Uterus (tissue), 4 donors: Measurements from ENCODE around the gene CAPN1. TPM values are rescaled to one million over a fixed set of nuclear protein-coding genes. Genes with fewer than 3 reads are reported as not detected.
A peak's percentile ranks its signal among the peaks of the same experiment; 100 is the strongest.

Source experiments
- DNase-seq, 2 donors: peaks; one replicate each; pipeline ENCODE4 v3.0.0-alpha.2; 2019 to 2020
- H3K27ac ChIP-seq, 2 donors: fragments of 200-600 bp; sonication (generic); 1 replicate in 1 of 2; 2 replicates in 1 of 2; pipeline ENCODE4 v1.5.1; 2016 to 2018
- H3K27me3 ChIP-seq, 2 donors: fragments of 200-600 bp; sonication (generic); one replicate each; pipeline ENCODE4 v1.5.1; 2018 to 2019; ENCODE audit warnings: control low read depth in 1 of 2
- H3K36me3 ChIP-seq, 2 donors: fragments of 200-600 bp; sonication (generic); one replicate each; pipeline ENCODE4 v1.5.1; 2019; ENCODE audit warnings: control low read depth in 1 of 2
- H3K4me1 ChIP-seq, 2 donors: fragments of 200-600 bp; sonication (generic); one replicate each; pipeline ENCODE4 v1.5.1; 2018 to 2019; ENCODE audit warnings: control low read depth in 1 of 2
- H3K4me3 ChIP-seq, 2 donors: fragments of 200-600 bp; sonication (generic); 1 replicate in 1 of 2; 2 replicates in 1 of 2; pipeline ENCODE4 v1.5.1; 2018 to 2019; ENCODE audit warnings: mild to moderate bottlenecking in 1 of 2
- H3K9me3 ChIP-seq, 2 donors: fragments of 200-600 bp; sonication (generic); one replicate each; pipeline ENCODE4 v1.5.1; 2019; ENCODE audit warnings: control low read depth in 1 of 2
- POLR2A ChIP-seq, 2 donors: fragments of 450-650 bp; IDR thresholded peaks; one replicate each; pipeline ENCODE4 v1.6.1; 2016; ENCODE audit warnings: antibody characterized with exemption in 2 of 2, mild to moderate bottlenecking in 1 of 2, moderate library complexity in 1 of 2
- intact Hi-C: fragments of 100-400 bp; cut with DNase I; formaldehyde crosslinking; loops from one replicate; pipeline ENCODE4 v1.15.1; 2023; ENCODE audit warnings: low total_unique reads
- total RNA-seq, 4 donors: library from RNA; depleted of rRNA in 3 of 4; stranded (reverse); fragments of >200 nt in 3 of 4; gene quantifications; one replicate each; pipeline versions ENCODE4 v1.1.0 to v1.2.4, GENCODE V29; 2014 to 2023
- TF ChIP-seq, protein P1 (sequence below), 4 experiments: fragments of 200-600 bp in 2 of 4; fragments of 450-650 bp in 2 of 4; sonication (generic) in 2 of 4; IDR thresholded peaks; one replicate each; pipeline ENCODE4 v1.5.1; 2016 to 2019; ENCODE audit warnings: antibody characterized with exemption in 4 of 4, mild to moderate bottlenecking in 2 of 4, moderate library complexity in 1 of 4
- donor health status: DM: yes; HTN: yes; CAD: no.

CAPN1 gene
- total RNA-seq, 4 donors from 2014 or later: 122 to 174 (median 157) TPM

- no peaks in the 10 kb centered on the region for H3K36me3 ChIP-seq
- H3K27me3 ChIP-seq: no peaks in the 10 kb centered on the region
- no peak for TF ChIP-seq POLR2A (IDR thresholded peaks at IDR 0.05)
- TF ChIP-seq, protein P1, sequence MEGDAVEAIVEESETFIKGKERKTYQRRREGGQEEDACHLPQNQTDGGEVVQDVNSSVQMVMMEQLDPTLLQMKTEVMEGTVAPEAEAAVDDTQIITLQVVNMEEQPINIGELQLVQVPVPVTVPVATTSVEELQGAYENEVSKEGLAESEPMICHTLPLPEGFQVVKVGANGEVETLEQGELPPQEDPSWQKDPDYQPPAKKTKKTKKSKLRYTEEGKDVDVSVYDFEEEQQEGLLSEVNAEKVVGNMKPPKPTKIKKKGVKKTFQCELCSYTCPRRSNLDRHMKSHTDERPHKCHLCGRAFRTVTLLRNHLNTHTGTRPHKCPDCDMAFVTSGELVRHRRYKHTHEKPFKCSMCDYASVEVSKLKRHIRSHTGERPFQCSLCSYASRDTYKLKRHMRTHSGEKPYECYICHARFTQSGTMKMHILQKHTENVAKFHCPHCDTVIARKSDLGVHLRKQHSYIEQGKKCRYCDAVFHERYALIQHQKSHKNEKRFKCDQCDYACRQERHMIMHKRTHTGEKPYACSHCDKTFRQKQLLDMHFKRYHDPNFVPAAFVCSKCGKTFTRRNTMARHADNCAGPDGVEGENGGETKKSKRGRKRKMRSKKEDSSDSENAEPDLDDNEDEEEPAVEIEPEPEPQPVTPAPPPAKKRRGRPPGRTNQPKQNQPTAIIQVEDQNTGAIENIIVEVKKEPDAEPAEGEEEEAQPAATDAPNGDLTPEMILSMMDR (IDR thresholded peaks at IDR 0.05): no peak
- H3K4me1 ChIP-seq: peaks cover 0 to 11% of the 10 kb centered on the region in 2 donors
- H3K9me3 ChIP-seq: no peaks in the 10 kb centered on the region
- H3K4me3 ChIP-seq: peak overlapping the region; percentile 63 to 81
- DNase-seq: no peak
- peak overlapping the region; percentile 82 to 91 for H3K27ac ChIP-seq
- intact Hi-C loops: no loop called here
Observed at GRCh38 chr11:65182258-65183170, 786 bp downstream of the CAPN1 start.

DNA sequence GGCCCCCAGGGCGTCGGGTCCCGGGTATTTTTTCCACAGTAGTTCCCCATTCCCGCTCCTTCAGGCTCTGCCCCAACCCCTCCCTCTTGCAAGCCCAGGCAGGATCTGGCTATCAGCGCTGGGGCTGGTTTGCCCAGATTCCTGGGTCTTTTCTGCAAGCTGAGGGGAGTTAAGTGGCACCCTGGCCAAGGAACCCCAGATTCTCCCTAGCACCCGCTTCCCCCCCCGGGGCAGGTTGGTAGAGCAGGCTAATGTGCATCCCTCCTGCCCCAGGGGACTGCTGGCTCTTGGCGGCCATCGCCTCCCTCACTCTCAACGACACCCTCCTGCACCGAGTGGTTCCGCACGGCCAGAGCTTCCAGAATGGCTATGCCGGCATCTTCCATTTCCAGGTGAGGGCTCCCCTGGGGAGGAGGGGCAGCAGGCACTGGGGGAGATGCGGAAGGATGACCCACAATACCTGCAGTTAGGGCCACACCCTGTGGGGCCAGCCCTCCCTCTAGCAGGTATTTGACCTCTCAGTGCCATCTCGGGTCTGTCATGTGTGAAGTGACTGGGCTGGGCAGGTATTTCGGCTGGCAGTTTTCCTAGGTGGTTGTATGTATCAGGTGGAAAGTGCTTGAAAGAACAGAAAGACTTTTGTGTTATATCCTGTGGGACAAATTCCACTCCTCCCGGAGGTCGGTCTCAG, 1.6 kb downstream of the CAPN1 start:
- Histone ChIP-seq H3K36me3 (no peaks in the 10 kb centered on the region), H3K4me1 (peaks cover 0 to 11% of the 10 kb centered on the region in 2 donors), H3K4me3 (no peak overlapping the region), H3K9me3 (no peaks in the 10 kb centered on the region), H3K27me3 (no peaks in the 10 kb centered on the region), H3K27ac (peak overlapping the region; percentile 82 to 91)
- no peak for TF ChIP-seq POLR2A (IDR thresholded peaks at IDR 0.05)
- TF ChIP-seq, protein P1 (IDR thresholded peaks at IDR 0.05): no peak
- intact Hi-C loops: no loop called here
- no peak for DNase-seq

DNA sequence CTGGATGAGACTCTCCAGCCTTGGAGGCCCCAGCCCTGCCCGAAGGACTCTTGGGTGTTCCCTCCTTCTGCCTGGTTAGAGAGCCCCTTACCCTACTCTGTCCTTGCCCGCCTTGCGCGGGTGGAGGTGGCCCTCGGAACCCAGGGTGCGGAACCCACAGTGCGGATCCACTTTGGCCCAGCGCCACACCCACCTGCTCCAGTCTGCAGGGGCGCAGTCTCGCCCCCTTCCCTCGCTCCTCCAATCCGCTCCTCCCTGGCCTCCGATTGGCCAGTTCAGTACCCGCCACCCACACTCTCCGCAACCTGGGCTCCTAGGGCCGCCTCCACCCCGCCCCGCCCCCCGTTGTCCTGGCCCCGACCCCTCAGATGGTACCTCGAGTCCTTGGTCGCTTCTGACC, 2.4 kb downstream of the CAPN1 start:
- intact Hi-C loops: no loop called here
- Histone ChIP-seq H3K27me3 (no peaks in the 10 kb centered on the region), H3K36me3 (no peaks in the 10 kb centered on the region), H3K4me3 (no peak overlapping the region), H3K4me1 (peaks cover 0 to 11% of the 10 kb centered on the region in 2 donors), H3K27ac (no peak overlapping the region), H3K9me3 (no peaks in the 10 kb centered on the region)
- TF ChIP-seq, protein P1 (IDR thresholded peaks at IDR 0.05): no peak
- TF ChIP-seq POLR2A (IDR thresholded peaks at IDR 0.05): no peak
- no peak for DNase-seq

DNA sequence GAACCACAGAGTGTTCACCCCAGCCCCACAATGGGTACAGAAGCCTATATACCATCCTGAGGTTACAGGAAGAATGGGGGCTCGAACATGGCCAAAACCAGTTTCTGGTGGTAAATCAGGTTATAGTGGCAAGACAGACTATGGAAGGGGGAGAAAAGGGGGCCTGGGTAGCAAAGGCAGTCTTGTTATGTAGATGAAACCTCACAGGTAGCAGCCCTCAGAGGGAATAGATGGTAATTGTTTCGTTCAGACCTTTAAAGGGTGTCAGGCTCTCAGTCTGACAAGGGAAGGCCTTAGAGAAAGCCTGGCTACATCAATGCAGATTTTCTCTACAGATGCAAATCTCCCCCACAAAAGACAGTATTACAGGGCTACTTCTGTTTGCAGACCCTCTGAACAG, 3.4 kb downstream of the CAPN1 start:
- intact Hi-C loops: no loop called here
- H3K9me3 ChIP-seq: no peaks in the 10 kb centered on the region
- TF ChIP-seq POLR2A (IDR thresholded peaks at IDR 0.05): no peak
- TF ChIP-seq, protein P1 (IDR thresholded peaks at IDR 0.05): no peak
- H3K4me1 ChIP-seq: peaks cover 0 to 11% of the 10 kb centered on the region in 2 donors
- H3K27ac ChIP-seq: no peak overlapping the region
- H3K4me3 ChIP-seq: no peak overlapping the region
- DNase-seq: no peak
- no peaks in the 10 kb centered on the region for H3K27me3 ChIP-seq
- no peaks in the 10 kb centered on the region for H3K36me3 ChIP-seq

GRCh38 chr11:65185869-65186341, 4.2 kb downstream of the CAPN1 start:
- Histone ChIP-seq H3K4me3 (no peak overlapping the region), H3K27ac (no peak overlapping the region), H3K4me1 (peaks cover 0 to 11% of the 10 kb centered on the region in 2 donors), H3K9me3 (no peaks in the 10 kb centered on the region), H3K27me3 (no peaks in the 10 kb centered on the region), H3K36me3 (no peaks in the 10 kb centered on the region)
- no peak for DNase-seq
- TF ChIP-seq POLR2A (IDR thresholded peaks at IDR 0.05): no peak
- TF ChIP-seq, protein P1 (IDR thresholded peaks at IDR 0.05): no peak
- intact Hi-C loops: no loop called here
